Activated T-helper 9 cell treated with anti-CD3 and anti-CD28 coated beads, Interleukin-2, amount 50 U/mL, for 16 hours (primary cell): Measurements from ENCODE around the gene TRIM63.

ENCODE experiments used
- DNase-seq: peaks from one replicate; pipeline ENCODE4 v3.0.0-alpha.2; 2020; ENCODE audit warnings: low read depth

Gene TRIM63

GRCh38 chr1:26084844-26085243, 17.4 kb upstream of the TRIM63 start:
- no peak for DNase-seq

- DNase-seq: no peak
These were observed 16.7 kb upstream of the TRIM63 start for GRCh38 chr1:26084091-26084561.

- DNase-seq: no peak
These were observed 15.8 kb upstream of the TRIM63 start for GRCh38 chr1:26083208-26083607.

- DNase-seq: no peak
These were observed 14.6 kb upstream of the TRIM63 start for GRCh38 chr1:26082020-26082350.

- DNase-seq: no peak
These were observed 14.0 kb upstream of the TRIM63 start for GRCh38 chr1:26081267-26082019.

- no peak for DNase-seq
These were observed 12.8 kb upstream of the TRIM63 start for GRCh38 chr1:26079960-26080814.

GRCh38 chr1:26079178-26079563, 11.7 kb upstream of the TRIM63 start:
- no peak for DNase-seq

- DNase-seq: no peak
These were observed 11.1 kb upstream of the TRIM63 start for GRCh38 chr1:26078286-26079177.

- no peak for DNase-seq
These were observed 10.1 kb upstream of the TRIM63 start for GRCh38 chr1:26077524-26077923.

- no peak for DNase-seq
These were observed 8.2 kb upstream of the TRIM63 start for GRCh38 chr1:26075421-26076144.

- no peak for DNase-seq
These were observed 4.9 kb upstream of the TRIM63 start for GRCh38 chr1:26072305-26072704.

GRCh38 chr1:26070963-26071342, 3.5 kb upstream of the TRIM63 start:
- DNase-seq: no peak

GRCh38 chr1:26070296-26070962, 3.0 kb upstream of the TRIM63 start:
- DNase-seq: no peak

GRCh38 chr1:26069941-26070295, 2.5 kb upstream of the TRIM63 start:
- no peak for DNase-seq

GRCh38 chr1:26066857-26067256, 573 bp downstream of the TRIM63 start:
- no peak for DNase-seq

- no peak for DNase-seq
These were observed 1.3 kb downstream of the TRIM63 start for GRCh38 chr1:26066160-26066559.

GRCh38 chr1:26064553-26064952, 2.9 kb downstream of the TRIM63 start:
- DNase-seq: no peak

GRCh38 chr1:26060832-26061574, 6.4 kb downstream of the TRIM63 start:
- DNase-seq: no peak

GRCh38 chr1:26059906-26060305, 7.5 kb downstream of the TRIM63 start:
- no peak for DNase-seq

- DNase-seq: no peak
These were observed 9.3 kb downstream of the TRIM63 start for GRCh38 chr1:26058052-26058595.
